GM21717 (cell line): ENCODE measurements around the gene CORO2A.

ENCODE experiments used
- ATAC-seq: cut with Tn5 transposase; IDR thresholded peaks from one replicate; pipeline ENCODE4 v1.9.1; 2021; ENCODE audit warnings: mild to moderate bottlenecking, moderate library complexity; ENCODE audit not compliant: unreplicated experiment

Gene CORO2A

DNA sequence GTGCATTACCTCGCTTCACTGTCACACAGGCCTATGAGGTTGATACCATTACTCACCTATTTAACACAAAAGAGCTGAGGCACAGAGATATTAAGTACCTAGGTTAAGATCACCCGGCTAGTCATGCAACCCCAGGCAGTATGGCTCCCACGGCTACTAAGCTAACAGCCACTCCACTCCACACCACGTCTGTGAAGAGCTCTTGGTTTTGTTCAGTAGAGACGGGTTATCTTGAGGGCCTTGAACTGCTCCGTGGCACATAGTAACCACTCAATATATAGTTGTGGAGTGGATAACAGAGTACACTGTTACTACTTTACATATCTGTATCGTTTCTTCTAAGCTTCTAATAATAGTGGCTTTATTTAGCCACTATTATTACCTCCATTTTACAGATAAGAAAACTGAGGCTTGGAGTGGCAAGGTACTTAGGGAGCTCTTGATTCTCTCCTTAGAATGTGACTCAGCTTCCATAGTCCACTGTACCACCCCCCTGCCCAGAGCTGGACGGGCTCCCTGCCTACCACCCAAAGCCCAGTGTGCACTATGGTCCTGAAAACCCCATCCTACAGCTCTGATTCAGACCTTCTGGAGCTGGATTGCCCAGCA lies 1.0 kb upstream of the CORO2A start:
- no peak for ATAC-seq

- ATAC-seq = no peak
Measured at GRCh38 chr9:98191671-98192502, 550 bp downstream of the CORO2A start.

DNA sequence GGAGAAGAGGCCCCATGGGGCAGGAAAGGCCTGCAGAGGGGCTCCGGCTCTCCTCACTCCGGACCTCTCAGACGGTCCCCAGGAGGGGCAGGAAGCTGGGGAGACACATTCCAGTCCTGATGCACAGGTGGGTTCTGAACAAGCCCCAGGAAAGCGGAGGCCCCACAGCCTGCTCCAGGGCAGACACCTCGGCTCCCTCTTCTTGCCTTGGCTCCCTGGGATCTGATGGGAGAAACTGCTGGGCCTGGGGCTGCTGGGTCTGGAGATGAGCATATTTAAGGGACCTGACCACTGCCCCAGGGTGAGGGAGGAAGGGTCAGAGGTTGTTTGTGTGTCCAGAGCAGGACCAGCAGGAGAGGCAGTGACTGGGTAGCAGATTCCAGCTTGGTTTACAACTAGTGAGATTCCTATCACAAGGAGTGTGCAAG lies 1.2 kb downstream of the CORO2A start:
- ATAC-seq = no peak

GRCh38 chr9:98190757-98191105 lies 1.7 kb downstream of the CORO2A start:
- ATAC-seq = no peak

DNA sequence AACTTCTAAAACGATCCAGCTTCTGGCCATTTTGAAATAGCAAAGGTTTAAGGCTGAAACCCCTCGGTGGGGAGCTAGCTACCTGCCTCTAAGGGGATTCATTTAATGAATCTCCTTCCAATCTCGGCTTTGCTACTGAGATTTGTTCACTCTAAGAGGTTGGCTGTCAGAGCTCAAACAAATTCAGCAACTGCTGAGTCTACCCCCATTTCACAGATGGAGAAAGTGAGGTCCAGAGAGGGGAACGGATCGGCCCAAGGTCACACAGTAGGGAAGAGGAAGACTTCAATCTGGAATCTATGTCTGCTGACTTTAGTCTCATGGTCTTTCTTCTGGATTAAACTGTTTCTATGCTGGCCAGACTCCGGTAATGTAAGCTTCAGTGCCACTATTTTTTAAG lies 3.0 kb downstream of the CORO2A start:
- no peak for ATAC-seq

DNA sequence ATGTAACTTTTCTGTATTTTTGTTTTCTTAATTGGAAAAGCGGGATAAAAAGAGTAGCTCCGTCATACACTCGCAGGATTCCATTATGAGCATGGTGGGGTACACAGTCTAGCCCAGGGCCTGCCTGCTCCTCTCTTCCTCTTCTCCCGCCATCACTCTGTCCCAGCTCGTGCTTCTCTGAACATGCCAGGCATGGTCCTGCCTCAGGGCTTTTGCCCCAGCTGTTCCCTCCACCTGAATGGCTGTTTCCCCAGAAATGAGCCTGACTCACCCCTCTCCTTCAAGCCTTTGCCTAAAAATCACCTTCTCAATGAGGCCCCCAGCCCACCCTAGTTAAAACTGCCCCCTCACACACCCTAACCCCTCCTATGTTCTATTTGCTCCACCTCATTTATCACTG lies 4.5 kb downstream of the CORO2A start:
- ATAC-seq = no peak

DNA sequence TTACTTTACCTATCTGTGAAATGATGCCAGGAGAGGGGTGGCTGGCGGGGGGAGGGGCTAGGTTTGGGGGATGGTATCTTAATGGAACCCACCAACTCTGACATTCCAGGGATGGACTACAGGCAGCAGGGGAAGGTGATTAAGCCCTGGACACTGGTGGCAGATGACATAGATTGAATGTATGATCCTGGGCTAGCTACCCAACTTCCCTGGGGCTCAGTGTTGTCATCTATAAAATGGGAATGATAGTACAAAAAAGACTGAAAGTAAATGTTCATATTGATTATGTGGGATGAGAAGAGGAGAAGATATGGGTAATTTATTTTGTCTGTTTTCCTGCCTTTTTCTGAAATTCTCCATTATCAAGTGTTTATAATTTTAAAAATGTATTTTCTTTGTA lies 6.2 kb downstream of the CORO2A start:
- no peak for ATAC-seq

DNA sequence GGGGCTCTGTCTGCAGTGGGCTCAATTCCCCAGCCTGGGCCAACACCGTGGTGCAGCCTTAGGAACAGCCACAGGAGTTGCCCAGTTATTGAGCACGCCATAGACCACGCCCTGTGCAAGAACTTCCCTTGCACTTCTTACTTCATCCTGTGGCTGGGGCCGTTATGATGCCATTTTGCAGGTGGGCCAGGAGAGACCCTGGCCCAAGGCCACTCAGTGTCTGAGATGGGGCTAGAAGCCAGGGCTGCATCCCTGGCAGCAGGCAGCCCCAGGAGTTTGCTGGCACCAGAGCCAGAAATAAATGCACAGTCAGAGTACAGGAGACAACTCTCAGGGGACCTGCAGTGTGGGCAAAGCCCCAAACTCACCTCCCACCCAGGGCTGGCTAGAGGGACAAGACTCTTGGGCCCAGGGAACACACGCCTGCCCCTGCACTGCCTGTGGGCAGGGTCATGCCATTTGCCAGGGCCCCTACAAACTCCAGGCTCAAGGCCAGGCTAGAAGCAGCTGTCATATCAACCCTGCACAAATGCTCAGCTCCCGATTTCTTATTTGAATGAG lies 6.7 kb downstream of the CORO2A start:
- ATAC-seq = no peak

DNA sequence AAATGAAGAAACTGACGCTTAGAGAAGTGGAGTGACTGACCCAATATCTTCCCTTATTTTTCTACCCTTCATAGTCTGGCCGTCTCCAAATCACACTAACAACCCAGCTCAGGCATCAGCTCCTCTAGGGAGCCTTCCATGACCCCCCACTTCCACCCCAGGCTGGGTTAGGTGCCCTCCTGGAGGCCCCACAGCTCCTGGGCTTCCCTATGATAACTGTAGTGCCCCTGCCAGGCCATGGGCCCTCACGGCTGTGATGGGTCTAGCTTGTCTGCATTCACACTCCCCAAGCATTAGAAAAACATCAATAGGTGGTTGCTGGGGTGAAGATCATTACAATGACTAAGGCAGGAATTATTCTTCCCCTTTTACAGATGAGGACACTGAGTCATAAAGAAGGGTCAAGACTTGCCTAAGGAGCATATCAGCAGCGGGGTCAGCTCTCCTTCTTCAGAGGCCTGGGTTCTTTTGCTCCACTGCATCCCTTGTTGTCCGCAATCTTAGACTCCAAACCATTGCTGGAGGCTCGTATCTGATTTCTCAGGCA lies 7.3 kb downstream of the CORO2A start:
- no peak for ATAC-seq

DNA sequence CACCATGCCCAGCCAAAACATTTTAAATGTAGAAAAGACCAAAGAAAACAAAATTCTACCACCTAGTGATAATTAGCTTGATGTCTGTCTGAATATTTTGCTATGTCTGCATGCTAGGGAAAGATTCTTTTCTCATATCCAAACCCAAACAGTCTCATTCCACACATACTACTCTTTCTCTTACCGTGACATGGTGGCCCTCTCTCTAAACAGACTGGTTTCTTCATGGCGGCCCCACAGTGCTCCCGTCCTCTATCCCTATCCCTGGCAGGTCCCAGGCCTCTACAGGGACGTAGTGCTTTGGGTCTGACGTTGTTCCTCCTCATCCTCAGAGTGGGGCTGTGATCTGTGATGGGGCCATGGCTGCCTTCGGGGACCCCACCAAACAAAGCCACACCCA lies 8.1 kb downstream of the CORO2A start:
- no peak for ATAC-seq

- ATAC-seq = no peak
Measured at GRCh38 chr9:98182889-98183599, 9.4 kb downstream of the CORO2A start.

DNA sequence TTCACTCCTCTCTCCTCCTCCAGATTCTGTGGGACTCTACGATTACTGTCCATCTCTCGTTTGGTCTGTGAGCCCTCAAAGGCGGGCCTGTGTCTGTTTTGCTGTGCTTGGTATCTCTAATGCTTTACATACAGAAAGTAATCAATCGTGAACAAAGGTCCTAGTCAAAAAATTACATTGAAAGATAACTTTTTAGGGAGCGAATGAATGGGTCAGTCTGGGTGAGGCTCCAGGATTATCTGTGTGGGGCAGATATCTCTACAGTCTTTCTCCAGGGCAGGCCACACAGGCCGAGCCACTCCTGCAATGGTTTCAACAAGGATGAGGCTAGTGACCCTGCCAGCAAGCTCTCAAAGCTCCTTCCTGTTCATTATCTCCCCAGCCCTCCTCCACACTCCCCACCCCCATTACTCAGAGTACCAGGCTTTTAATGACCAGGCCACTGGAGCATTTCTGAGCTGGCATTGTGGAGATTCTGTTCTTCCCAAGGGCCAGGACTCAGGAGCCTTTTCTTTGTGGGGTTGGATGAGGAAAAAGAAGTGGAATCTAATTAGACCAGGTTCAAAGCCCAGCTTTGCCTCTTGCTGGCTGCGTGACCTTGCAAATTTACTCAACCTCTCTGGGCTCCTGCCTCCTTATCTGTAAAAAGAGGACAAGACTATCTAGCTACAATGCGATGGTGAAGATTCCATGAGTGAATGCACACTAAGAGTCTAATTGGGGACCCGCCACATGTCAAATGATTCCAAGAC lies 10.2 kb downstream of the CORO2A start:
- ATAC-seq = no peak

DNA sequence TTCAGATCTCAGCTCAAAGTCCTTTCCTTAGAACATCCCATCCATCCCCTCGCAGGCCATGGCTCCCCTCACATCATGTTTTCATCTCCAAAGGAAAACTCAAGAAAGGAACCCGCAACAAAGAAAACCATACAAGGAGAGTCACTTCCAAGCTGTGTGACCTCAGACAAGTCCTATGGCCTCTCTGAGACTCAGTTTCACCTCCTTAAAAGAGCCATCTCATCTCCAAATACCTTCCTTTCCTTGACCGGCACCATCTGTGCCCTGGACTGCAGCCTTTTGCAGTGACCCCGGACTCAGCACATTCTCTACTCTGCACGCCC lies 10.7 kb downstream of the CORO2A start:
- ATAC-seq = no peak

DNA sequence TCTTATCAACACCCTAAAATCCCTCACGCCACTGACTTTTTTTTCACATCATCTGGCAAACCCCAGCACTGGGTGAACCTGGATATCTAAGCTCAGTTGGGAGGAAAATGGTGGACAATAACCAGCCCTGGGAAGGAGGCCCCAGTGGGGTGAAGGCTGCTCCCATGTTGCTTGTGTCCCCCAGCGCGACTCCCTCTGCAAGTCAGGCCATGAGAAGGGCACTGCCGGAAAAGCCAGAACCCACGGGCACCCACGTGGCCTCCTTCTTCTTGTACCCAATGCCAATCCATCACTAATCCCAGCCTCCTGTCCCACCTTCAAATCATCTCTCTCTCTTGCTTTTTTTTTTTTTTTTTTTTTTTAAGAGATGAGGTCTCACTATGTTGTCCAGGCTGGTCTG lies 11.4 kb downstream of the CORO2A start:
- ATAC-seq = no peak

DNA sequence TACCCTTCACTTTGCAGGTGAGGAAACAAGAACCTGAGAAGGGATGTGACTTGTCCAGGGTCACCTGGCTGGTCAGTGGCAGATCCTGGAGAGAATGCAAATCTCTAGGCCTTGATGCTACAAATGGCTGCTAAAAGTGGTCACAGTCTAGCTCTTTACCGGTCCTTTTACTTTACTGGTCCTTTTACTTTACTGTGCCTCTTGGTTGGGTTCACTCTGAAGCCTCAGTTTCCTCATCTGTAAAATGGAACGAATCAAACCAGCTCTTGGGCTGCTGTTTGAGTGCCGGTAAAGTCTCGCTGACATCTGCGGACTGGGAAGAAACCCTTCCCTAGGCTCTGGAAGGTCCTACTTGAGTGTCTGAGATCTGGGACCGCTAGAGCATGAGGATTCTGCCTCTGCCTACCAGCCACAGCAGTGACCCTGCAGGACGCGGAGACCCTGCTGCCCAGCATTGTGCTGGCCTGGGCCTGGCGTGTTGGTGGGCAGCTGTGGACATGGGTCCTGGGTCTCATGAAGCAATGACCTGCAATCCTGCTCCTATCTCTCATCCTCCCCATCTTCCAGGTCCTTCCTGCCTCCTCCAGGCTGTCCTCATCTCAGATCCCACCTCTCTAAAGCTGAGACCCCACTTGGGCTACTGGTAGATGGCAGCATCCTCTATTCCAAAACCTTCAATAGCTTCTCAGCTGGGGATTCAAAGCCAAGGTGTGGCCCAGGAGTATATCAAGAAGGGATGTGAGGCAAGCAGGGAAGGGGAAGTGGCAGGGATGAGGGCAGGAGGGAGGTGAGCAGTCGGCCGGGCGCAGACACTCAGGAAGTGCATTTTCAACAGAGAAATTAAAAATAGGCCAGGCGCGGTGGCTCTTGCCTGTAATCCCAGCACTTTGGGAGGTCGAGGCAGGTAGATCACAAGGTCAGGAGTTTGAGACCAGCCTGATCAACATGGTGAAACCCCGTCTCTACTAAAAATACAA lies 13.3 kb downstream of the CORO2A start:
- no peak for ATAC-seq

DNA sequence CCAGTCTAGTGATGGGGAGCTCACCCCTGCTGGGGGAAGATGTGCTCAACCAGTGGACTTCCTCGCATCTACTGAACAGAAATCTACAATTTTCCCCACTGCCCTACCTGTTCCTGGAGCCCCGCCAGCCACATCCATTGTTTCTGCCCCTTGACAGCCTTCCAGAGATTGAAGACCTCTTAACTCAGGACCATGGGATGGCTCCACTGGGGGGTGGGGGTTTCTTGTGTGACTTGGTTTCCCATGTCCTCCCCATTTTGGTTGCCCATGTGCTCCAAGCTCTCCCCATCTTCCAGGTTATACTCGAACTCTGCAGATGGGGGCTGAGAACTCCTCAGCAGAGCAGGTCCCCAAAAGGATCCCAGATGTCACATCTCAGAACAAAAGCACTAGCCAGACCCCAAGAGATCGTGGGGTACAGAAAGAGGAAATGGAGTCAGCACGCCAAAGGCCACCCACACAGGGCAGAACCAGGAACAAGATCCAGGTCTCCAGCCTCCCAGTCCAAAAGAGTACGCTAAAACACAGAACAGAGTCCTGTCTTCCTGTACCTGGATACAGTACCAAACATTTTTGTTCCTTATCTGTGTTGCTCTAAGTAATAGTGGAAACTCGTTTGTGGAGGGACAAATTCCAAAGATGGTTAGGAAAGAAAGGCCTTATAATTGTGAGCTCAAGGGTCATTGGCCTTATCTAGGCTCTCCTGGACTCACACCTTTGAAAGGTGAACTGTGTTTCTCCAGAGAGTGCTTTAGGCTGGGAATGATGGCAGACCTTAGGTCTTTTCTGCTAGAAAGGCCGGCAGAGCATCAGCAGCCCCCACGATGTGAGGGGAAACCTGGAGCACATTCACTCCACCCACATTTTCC lies 15.8 kb downstream of the CORO2A start:
- no peak for ATAC-seq

DNA sequence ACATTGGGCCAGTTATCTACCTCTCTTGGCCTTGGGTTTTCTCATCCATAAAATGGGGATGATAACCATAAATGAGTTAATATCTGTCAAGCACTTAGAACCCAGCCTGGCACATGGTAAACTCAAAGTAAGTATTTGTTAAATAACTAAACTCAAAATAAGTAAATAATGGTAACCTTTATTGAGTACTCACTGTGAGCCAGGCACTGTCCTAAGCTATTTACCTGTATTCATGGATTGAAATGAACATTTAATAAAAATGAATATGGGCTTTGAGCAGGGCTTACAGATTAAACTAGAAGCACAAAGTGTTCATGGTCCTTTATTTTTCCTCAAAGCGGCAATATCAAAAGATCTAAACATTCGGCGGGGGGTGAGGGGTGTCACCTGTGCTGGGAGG lies 16.7 kb downstream of the CORO2A start:
- ATAC-seq = no peak

DNA sequence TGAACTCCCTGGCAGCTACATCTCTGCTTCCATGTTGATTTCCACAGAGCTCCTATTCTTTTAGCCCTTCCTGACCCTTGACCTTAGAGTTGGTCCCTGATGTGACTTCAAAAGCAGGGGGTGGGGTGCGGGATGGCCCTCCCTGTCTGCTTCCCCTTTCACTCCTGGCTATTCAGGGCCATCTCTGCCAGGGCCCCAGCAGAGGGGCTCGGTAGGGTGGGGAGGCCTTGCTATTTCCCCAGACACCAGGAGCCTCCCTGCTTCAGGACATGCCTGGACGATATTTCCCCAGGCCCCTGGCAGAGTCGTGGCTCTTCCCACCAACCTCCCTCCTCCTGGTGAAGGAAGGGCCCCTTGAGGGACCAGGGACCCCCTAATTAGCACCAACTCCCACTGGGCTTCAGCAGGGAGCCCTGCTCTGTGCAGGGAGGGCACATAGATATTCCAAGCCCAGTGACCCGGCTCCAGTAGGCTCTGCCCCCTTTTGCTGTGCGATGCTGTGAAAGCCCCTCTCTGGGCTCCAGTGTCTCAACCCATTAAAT lies 17.3 kb downstream of the CORO2A start:
- no peak for ATAC-seq
